Hepatocyte (in vitro differentiated cells): ENCODE measurements around the gene CRTC2. TPM values are rescaled to one million over a fixed set of nuclear protein-coding genes. Genes with fewer than 3 reads are reported as not detected.

Source experiments
- DNase-seq: peaks from one replicate; pipeline ENCODE4 v3.0.0-alpha.2; 2016; ENCODE audit warnings: low spot score
- H2AFZ ChIP-seq: fragments of 200-600 bp; sonication (generic); 2 replicates; pipeline ENCODE4 v1.6.0; 2016; ENCODE audit warnings: antibody characterized with exemption, mild to moderate bottlenecking
- H3K27ac ChIP-seq: fragments of 200-600 bp; sonication (generic); 2 replicates; pipeline ENCODE4 v1.5.1; 2016; ENCODE audit warnings: mild to moderate bottlenecking
- H3K27me3 ChIP-seq: fragments of 200-600 bp; sonication (generic); 2 replicates; pipeline ENCODE4 v1.6.1; 2016
- H3K36me3 ChIP-seq: fragments of 200-600 bp; sonication (generic); replicated peaks from 2 replicates; pipeline ENCODE4 v1.5.1; 2016; ENCODE audit warnings: low read depth; ENCODE audit not compliant: insufficient read depth
- H3K4me1 ChIP-seq: fragments of 200-600 bp; sonication (generic); 2 replicates; pipeline ENCODE4 v1.5.1; 2016; ENCODE audit warnings: mild to moderate bottlenecking, moderate library complexity; ENCODE audit not compliant: insufficient read depth
- H3K4me2 ChIP-seq: fragments of 200-600 bp; sonication (generic); 2 replicates; pipeline ENCODE4 v1.6.0; 2016
- H3K4me3 ChIP-seq: fragments of 200-600 bp; sonication (generic); 2 replicates; pipeline ENCODE4 v1.5.1; 2016; ENCODE audit warnings: mild to moderate bottlenecking
- H3K79me2 ChIP-seq: fragments of 200-600 bp; sonication (generic); 2 replicates; pipeline ENCODE4 v1.6.0; 2017; ENCODE audit warnings: mild to moderate bottlenecking
- H3K9me2 ChIP-seq: fragments of 200-600 bp; sonication (generic); replicated peaks from 2 replicates; pipeline ENCODE4 v1.6.0; 2017; ENCODE audit warnings: mild to moderate bottlenecking; ENCODE audit not compliant: insufficient read depth
- H3K9me3 ChIP-seq: fragments of 200-600 bp; sonication (generic); 2 replicates; pipeline ENCODE4 v1.5.1; 2016; ENCODE audit warnings: low read depth, mild to moderate bottlenecking
- H4K20me1 ChIP-seq: fragments of 200-600 bp; sonication (generic); 2 replicates; pipeline ENCODE4 v1.6.0; 2016; ENCODE audit warnings: mild to moderate bottlenecking; ENCODE audit not compliant: insufficient read depth, poor library complexity, severe bottlenecking
- EZH2 ChIP-seq: fragments of 200-600 bp; sonication (generic); IDR thresholded peaks from 2 replicates; pipeline ENCODE4 v1.6.1; 2016; ENCODE audit warnings: antibody characterized with exemption, mild to moderate bottlenecking, borderline replicate concordance
- EZH2phosphoT487 ChIP-seq: fragments of 200-600 bp; sonication (generic); IDR thresholded peaks from one replicate; pipeline ENCODE4 v1.6.1; 2018; ENCODE audit warnings: antibody characterized with exemption, mild to moderate bottlenecking, low read depth, moderate library complexity; ENCODE audit not compliant: unreplicated experiment, severe bottlenecking
- WGBS: methylation state at CpG from one replicate; pipeline ENCODE4 v1.1.6; 2016; ENCODE audit warnings: low lambda C conversion rate; ENCODE audit errors: missing lambda C conversion rate; 5-methylcytosine and 5-hydroxymethylcytosine counted together
- polyA plus RNA-seq: library from polyadenylated mRNA; unstranded; fragments of >200 nt; fragmentation: Nextera tagmentation; extraction: Ambion mirVana; gene quantifications from 2 replicates; pipeline ENCODE4 v1.2.1, GENCODE V29; 2016
- total RNA-seq: library from RNA; depleted of rRNA; stranded (reverse); fragments of >200 nt; gene quantifications from 2 replicates; pipeline ENCODE4 v1.2.3, GENCODE V29; 2014
- TF ChIP-seq, protein P1 (sequence below): fragments of 200-600 bp; sonication (generic); IDR thresholded peaks from 2 replicates; pipeline ENCODE4 v1.5.1; 2016; ENCODE audit warnings: antibody characterized with exemption, mild to moderate bottlenecking; ENCODE audit not compliant: poor library complexity

The CRTC2 gene
- total and polyA plus RNA-seq, 2 experiments from 2014 or later: 10.5 to 28.0 TPM

DNA sequence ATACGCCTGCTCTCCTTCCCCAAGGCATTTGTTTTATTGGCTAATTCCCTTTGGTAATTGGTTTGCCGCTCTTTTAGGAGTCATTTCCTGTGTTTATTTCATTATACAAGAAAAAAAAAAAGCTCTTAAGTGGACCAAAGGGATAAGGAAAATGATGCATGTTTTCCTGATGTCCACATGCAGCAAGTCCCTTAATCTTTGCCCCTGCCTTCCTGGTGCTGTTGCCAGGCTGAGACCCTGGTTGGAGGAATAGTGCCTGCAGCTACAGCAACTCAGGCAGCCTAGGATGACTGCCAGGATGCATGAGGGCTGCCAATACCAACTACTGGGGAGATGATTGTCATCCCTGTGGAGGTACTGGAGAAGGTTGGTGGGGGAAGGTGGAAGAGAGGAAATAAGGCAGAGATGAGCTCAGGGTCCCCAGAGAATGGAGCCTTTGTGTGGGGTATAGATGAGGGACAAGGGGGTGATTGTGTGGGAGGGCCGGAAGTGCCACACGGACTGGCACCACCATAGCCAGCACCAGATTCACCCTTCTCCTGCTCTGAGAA lies 29.5 kb downstream of the CRTC2 start:
- Histone ChIP-seq H2AFZ (no peak overlapping the region), H3K9me2 (no peaks in the 10 kb centered on the region), H3K79me2 (no peaks in the 10 kb centered on the region), H3K27me3 (no peaks in the 10 kb centered on the region), H3K4me3 (no peak overlapping the region), H3K27ac (no peak overlapping the region), H3K9me3 (no peaks in the 10 kb centered on the region), H3K36me3 (no peaks in the 10 kb centered on the region), H3K4me1 (peaks cover 4% of the 10 kb centered on the region), H4K20me1 (no peaks in the 10 kb centered on the region), H3K4me2 (no peak overlapping the region)
- TF ChIP-seq, protein P1, sequence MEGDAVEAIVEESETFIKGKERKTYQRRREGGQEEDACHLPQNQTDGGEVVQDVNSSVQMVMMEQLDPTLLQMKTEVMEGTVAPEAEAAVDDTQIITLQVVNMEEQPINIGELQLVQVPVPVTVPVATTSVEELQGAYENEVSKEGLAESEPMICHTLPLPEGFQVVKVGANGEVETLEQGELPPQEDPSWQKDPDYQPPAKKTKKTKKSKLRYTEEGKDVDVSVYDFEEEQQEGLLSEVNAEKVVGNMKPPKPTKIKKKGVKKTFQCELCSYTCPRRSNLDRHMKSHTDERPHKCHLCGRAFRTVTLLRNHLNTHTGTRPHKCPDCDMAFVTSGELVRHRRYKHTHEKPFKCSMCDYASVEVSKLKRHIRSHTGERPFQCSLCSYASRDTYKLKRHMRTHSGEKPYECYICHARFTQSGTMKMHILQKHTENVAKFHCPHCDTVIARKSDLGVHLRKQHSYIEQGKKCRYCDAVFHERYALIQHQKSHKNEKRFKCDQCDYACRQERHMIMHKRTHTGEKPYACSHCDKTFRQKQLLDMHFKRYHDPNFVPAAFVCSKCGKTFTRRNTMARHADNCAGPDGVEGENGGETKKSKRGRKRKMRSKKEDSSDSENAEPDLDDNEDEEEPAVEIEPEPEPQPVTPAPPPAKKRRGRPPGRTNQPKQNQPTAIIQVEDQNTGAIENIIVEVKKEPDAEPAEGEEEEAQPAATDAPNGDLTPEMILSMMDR: no peak
- TF ChIP-seq EZH2phosphoT487 (no peak), EZH2 (no peak)
- 78% methylated on average over 4 of the region's 4 CpGs for WGBS
- DNase-seq: peak; percentile 2

DNA sequence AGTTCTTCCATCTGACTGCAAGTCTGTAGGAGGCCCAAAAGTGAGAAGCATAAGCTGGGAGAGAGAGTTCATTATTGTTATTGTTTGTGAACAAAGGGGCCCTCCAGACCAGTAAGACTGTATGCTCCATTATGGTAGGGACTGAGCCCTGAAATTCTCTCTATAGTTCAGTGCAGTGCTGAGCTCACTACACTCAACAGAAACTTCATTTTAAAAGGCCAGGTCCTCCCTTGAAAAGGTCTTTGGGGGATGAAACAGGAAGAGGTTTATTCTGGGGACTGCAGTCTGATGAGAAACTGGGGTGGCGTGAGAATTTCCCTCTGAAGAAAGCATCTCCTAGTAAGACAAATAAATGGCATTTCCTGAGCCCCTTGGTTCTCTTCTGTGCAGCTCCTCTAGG lies 30.2 kb downstream of the CRTC2 start:
- TF ChIP-seq EZH2phosphoT487: no peak
- TF ChIP-seq EZH2: no peak
- TF ChIP-seq, protein P1: no peak
- no peaks in the 10 kb centered on the region for H4K20me1 ChIP-seq
- 87% methylated on average over 1 of the region's 1 CpG for WGBS

DNA sequence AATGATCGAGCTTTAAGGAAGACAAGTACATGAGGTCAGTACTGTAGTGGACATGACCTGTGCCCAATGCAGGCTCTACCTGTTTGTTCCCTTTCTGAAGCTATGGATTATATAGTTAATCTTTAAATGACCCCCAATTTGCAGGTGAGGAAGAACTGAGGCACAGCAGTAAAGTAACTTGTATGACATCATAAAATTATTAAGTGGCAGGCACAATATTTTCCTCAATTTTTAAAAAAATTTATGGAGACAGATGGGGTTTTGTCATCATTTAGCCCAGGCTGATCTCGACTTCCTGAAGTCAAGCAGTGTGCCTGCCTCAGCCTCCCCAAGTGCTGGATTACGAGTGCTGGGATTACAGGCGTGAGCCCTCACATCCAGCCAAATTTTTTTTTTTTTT lies 32.0 kb downstream of the CRTC2 start:
- Histone ChIP-seq H3K27ac (no peak overlapping the region), H3K27me3 (no peaks in the 10 kb centered on the region), H3K4me2 (no peak overlapping the region), H3K79me2 (peaks cover 8% of the 10 kb centered on the region), H3K4me1 (peaks cover 6% of the 10 kb centered on the region), H3K9me2 (no peaks in the 10 kb centered on the region), H3K36me3 (no peaks in the 10 kb centered on the region), H2AFZ (no peak overlapping the region), H3K4me3 (no peak overlapping the region), H3K9me3 (no peaks in the 10 kb centered on the region), H4K20me1 (peaks cover 7% of the 10 kb centered on the region)
- no peak for DNase-seq
- 87% methylated on average over 4 of the region's 4 CpGs for WGBS
- no peak for TF ChIP-seq EZH2
- no peak for TF ChIP-seq EZH2phosphoT487
- TF ChIP-seq, protein P1: no peak

More for the DNA sequence above, 30.2 kb downstream of the CRTC2 start:
- Histone ChIP-seq H3K36me3 (no peaks in the 10 kb centered on the region), H3K4me3 (no peak overlapping the region), H3K27me3 (no peaks in the 10 kb centered on the region), H3K79me2 (no peaks in the 10 kb centered on the region), H3K9me2 (no peaks in the 10 kb centered on the region), H3K4me1 (peaks cover 6% of the 10 kb centered on the region), H3K4me2 (no peak overlapping the region), H3K9me3 (no peaks in the 10 kb centered on the region), H2AFZ (no peak overlapping the region), H3K27ac (no peak overlapping the region)
- DNase-seq: no peak
